Common myeloid progenitor, CD34-positive (primary cell): Measurements from ENCODE around the gene KDM4D.
"Not testable (repeated sequence)": the region's sequence is repeated elsewhere in the genome, so short reads cannot be mapped to it uniquely, and the experiment has no call there.

Source experiments
- CTCF ChIA-PET: fragments of 350-600 bp; sonication (Branson Sonifier 250); formaldehyde crosslinking; loops from one replicate; lab custom pipeline; 2021; ENCODE audit warnings: antibody characterized with exemption; lab: Charles Lee
- POLR2A ChIA-PET: fragments of 350-600 bp; sonication (Branson Sonifier 250); formaldehyde crosslinking; loops from one replicate; lab custom pipeline; 2021; ENCODE audit warnings: antibody characterized with exemption; lab: Charles Lee
- DNase-seq, 3 donors: peaks; one replicate each; pipeline versions ENCODE4 v3.0.0 to v3.0.0-alpha.2; 2013
- H3K27ac ChIP-seq, 2 experiments: 1 replicate in 1 of 2; 2 replicates in 1 of 2; pipeline ENCODE4 v1.7.0; 2013; ENCODE audit warnings: inconsistent platforms in 2 of 2, low read length in 2 of 2, mild to moderate bottlenecking in 2 of 2, low read depth in 1 of 2, moderate library complexity in 1 of 2; ENCODE audit not compliant: severe bottlenecking in 2 of 2, insufficient read depth in 1 of 2, poor library complexity in 1 of 2
- H3K27me3 ChIP-seq, 5 experiments: replicated peaks in 2 of 5; 1 replicate in 3 of 5; 2 replicates in 2 of 5; pipeline versions ENCODE4 v1.6.1 to v1.7.0; 2013; ENCODE audit warnings: low read length in 4 of 5, mild to moderate bottlenecking in 2 of 5, moderate library complexity in 2 of 5, inconsistent platforms in 1 of 5; ENCODE audit not compliant: insufficient read depth in 5 of 5, control insufficient read depth in 4 of 5
- H3K36me3 ChIP-seq, 4 experiments: 1 replicate in 2 of 4; 2 replicates in 2 of 4; pipeline versions ENCODE4 v1.6.1 to v1.7.0; 2013; ENCODE audit warnings: low read length in 3 of 4, control low read depth in 1 of 4, mild to moderate bottlenecking in 1 of 4; ENCODE audit not compliant: control insufficient read depth in 4 of 4, insufficient read depth in 4 of 4
- H3K4me1 ChIP-seq, 4 experiments: 1 replicate in 3 of 4; 2 replicates in 1 of 4; pipeline versions ENCODE4 v1.6.1 to v1.7.1; 2013; ENCODE audit warnings: low read length in 3 of 4, mild to moderate bottlenecking in 3 of 4, control low read depth in 1 of 4, inconsistent platforms in 1 of 4, moderate library complexity in 1 of 4; ENCODE audit not compliant: control insufficient read depth in 4 of 4, insufficient read depth in 4 of 4; ENCODE audit errors: control extremely low read depth in 1 of 4
- H3K4me3 ChIP-seq, 7 experiments: 1 replicate in 4 of 7; 2 replicates in 3 of 7; pipeline versions ENCODE4 v1.5.1 to v1.7.0; 2013; ENCODE audit warnings: mild to moderate bottlenecking in 7 of 7, low read length in 6 of 7, moderate library complexity in 6 of 7, inconsistent platforms in 2 of 7, low read depth in 2 of 7, control low read depth in 1 of 7; ENCODE audit not compliant: insufficient read depth in 4 of 7, control insufficient read depth in 1 of 7; ENCODE audit errors: extremely low read depth in 1 of 7
- H3K9me3 ChIP-seq, 5 experiments: 1 replicate in 4 of 5; 2 replicates in 1 of 5; pipeline versions ENCODE4 v1.6.1 to v1.7.1; 2013; ENCODE audit warnings: low read length in 4 of 5, mild to moderate bottlenecking in 2 of 5, inconsistent platforms in 1 of 5, low read depth in 1 of 5, moderate library complexity in 1 of 5; ENCODE audit not compliant: control insufficient read depth in 4 of 5, insufficient read depth in 2 of 5; ENCODE audit errors: control extremely low read depth in 1 of 5
- WGBS: methylation state at CpG from one replicate; pipeline ENCODE4 v1.1.5; 2013; ENCODE audit not compliant: insufficient coverage; 5-methylcytosine and 5-hydroxymethylcytosine counted together

KDM4D gene

GRCh38 chr11:94928117-94928990 lies 45.2 kb upstream of the KDM4D start:
- H3K9me3 ChIP-seq, result peaks cover 0 to 11% (median 3%) of the 10 kb centered on the region in 5 experiments
- ChIA-PET POLR2A (interaction anchor here (0.8 kb wide), 1 partner anchor 45 kb away, joined by 4 read pairs; no protein-coding TSS in a partner anchor), CTCF (interaction anchor here (1.0 kb wide), 1 partner anchor 25 kb away, joined by 3 read pairs; no protein-coding TSS in a partner anchor)
- no peaks in the 10 kb centered on the region for H3K36me3 ChIP-seq
- H3K27ac ChIP-seq, result no peak overlapping the region
- peaks cover 6 to 58% (median 44%) of the 10 kb centered on the region in 4 experiments for H3K4me1 ChIP-seq
- DNase-seq, result no peak
- H3K27me3 ChIP-seq, result no peaks in the 10 kb centered on the region
- 100% methylated on average over 1 of the region's 1 CpG for WGBS
- H3K4me3 ChIP-seq, result no peak overlapping the region

GRCh38 chr11:94932072-94932471 lies 41.4 kb upstream of the KDM4D start:
- CTCF ChIA-PET, result interaction anchor here (1.1 to 2.9 kb wide), 3 partner anchors 15 to 35 kb away, joined by 4 to 11 read pairs (median 4); no protein-coding TSS in a partner anchor
- DNase-seq, H3K27me3 ChIP-seq, H3K36me3 ChIP-seq, H3K9me3 ChIP-seq, POLR2A ChIA-PET, H3K4me3 ChIP-seq, H3K27ac ChIP-seq: not testable (repeated sequence)
- peaks cover 6 to 40% (median 26%) of the 10 kb centered on the region in 4 experiments for H3K4me1 ChIP-seq

- Histone ChIP-seq H3K27me3 (no peaks in the 10 kb centered on the region), H3K36me3 (no peaks in the 10 kb centered on the region), H3K9me3 (no peaks in the 10 kb centered on the region), H3K4me3 (no peak overlapping the region), H3K4me1 (peaks cover 6 to 35% (median 22%) of the 10 kb centered on the region in 4 experiments), H3K27ac (no peak overlapping the region)
- DNase-seq, result no peak
- ChIA-PET POLR2A (no interaction called here), CTCF (interaction anchor here (0.7 to 2.9 kb wide), 3 partner anchors 9 to 35 kb away, joined by 4 to 11 read pairs (median 4); no protein-coding TSS in a partner anchor)
- WGBS, result no CpG with 5 or more reads among the region's 5 CpGs
Observed at GRCh38 chr11:94932503-94932902, 41.0 kb upstream of the KDM4D start.

GRCh38 chr11:94933223-94934130 lies 40.0 kb upstream of the KDM4D start:
- Histone ChIP-seq H3K4me1 (peaks cover 3 to 26% (median 12%) of the 10 kb centered on the region in 4 experiments), H3K36me3 (no peaks in the 10 kb centered on the region), H3K27ac (no peak overlapping the region), H3K9me3 (no peaks in the 10 kb centered on the region), H3K27me3 (no peaks in the 10 kb centered on the region), H3K4me3 (no peak overlapping the region)
- POLR2A ChIA-PET, result no interaction called here
- peak in 2 of 3 donors; percentile 46 to 61 for DNase-seq
- WGBS, result 61% methylated on average over 3 of the region's 5 CpGs
- CTCF ChIA-PET, result interaction anchor here (0.7 to 1.4 kb wide), 3 partner anchors 10 to 35 kb away, joined by 3 to 5 read pairs (median 4); no protein-coding TSS in a partner anchor

- H3K36me3 ChIP-seq, result no peaks in the 10 kb centered on the region
- H3K4me1 ChIP-seq, result peaks cover 3 to 17% (median 5%) of the 10 kb centered on the region in 4 experiments
- ChIA-PET POLR2A (interaction anchor here (0.8 kb wide), 1 partner anchor 10 kb away, joined by 4 read pairs; no protein-coding TSS in a partner anchor), CTCF (interaction anchor here (1.2 to 1.4 kb wide), 2 partner anchors 14 to 34 kb away, joined by 3 to 5 read pairs; no protein-coding TSS in a partner anchor)
- H3K27ac ChIP-seq, result no peak overlapping the region
- 35% methylated on average over 2 of the region's 4 CpGs for WGBS
- H3K4me3 ChIP-seq, result no peak overlapping the region
- DNase-seq, result peak in 2 of 3 donors; percentile 50 to 59
- no peaks in the 10 kb centered on the region for H3K9me3 ChIP-seq
- no peaks in the 10 kb centered on the region for H3K27me3 ChIP-seq
Observed at GRCh38 chr11:94934362-94934761, 39.1 kb upstream of the KDM4D start.

- H3K27me3 ChIP-seq, result no peaks in the 10 kb centered on the region
- no peaks in the 10 kb centered on the region for H3K36me3 ChIP-seq
- no peak overlapping the region for H3K4me3 ChIP-seq
- no peak for DNase-seq
- peaks cover 3 to 16% (median 5%) of the 10 kb centered on the region in 4 experiments for H3K4me1 ChIP-seq
- H3K9me3 ChIP-seq, result no peaks in the 10 kb centered on the region
- ChIA-PET CTCF (interaction anchor here (1.4 kb wide), 1 partner anchor 33 kb away, joined by 5 read pairs; no protein-coding TSS in a partner anchor), POLR2A (interaction anchor here (0.8 kb wide), 1 partner anchor 10 kb away, joined by 4 read pairs; no protein-coding TSS in a partner anchor)
- no peak overlapping the region for H3K27ac ChIP-seq
- 50% methylated on average over 1 of the region's 3 CpGs for WGBS
Observed at GRCh38 chr11:94934846-94935245, 38.7 kb upstream of the KDM4D start.
